CD4-positive, alpha-beta T cell (primary cell): ENCODE results near the gene UGT1A1. TPM values are rescaled to one million over a fixed set of nuclear protein-coding genes. Genes with fewer than 3 reads are reported as not detected.

Experiments
- ATAC-seq: fragments of 200-7000 bp; cut with Tn5 transposase; one replicate; pipeline ENCODE4 v1.10.0; 2022; ENCODE audit warnings: mild to moderate bottlenecking; ENCODE audit not compliant: poor library complexity
- CTCF ChIA-PET: fragments of 350-600 bp; sonication (Branson Sonifier 250); formaldehyde crosslinking; loops from one replicate; lab custom pipeline; 2021; ENCODE audit warnings: antibody characterized with exemption, inconsistent platforms; lab: Charles Lee
- POLR2A ChIA-PET: fragments of 350-600 bp; sonication (Branson Sonifier 250); formaldehyde crosslinking; loops from one replicate; lab custom pipeline; 2021; ENCODE audit warnings: antibody characterized with exemption, inconsistent platforms; lab: Charles Lee
- DNase-seq, 14 experiments: peaks; one replicate each; pipeline ENCODE4 v3.0.0-alpha.2; 2013 to 2020; ENCODE audit warnings: mixed read lengths in 2 of 14
- H3K27ac ChIP-seq, 2 donors: one replicate each; pipeline versions ENCODE4 v1.5.1 to v1.7.0; 2013; ENCODE audit warnings: low read length in 2 of 2, low read depth in 1 of 2, mild to moderate bottlenecking in 1 of 2
- H3K27me3 ChIP-seq, 2 experiments: 1 replicate in 1 of 2; 2 replicates in 1 of 2; pipeline versions ENCODE4 v1.6.1 to v1.7.0; 2013; ENCODE audit warnings: low read length in 2 of 2, control low read depth in 1 of 2, mild to moderate bottlenecking in 1 of 2, moderate library complexity in 1 of 2; ENCODE audit not compliant: insufficient read depth in 2 of 2, control insufficient read depth in 1 of 2
- H3K36me3 ChIP-seq: one replicate; pipeline ENCODE4 v1.6.1; 2013; ENCODE audit warnings: low read length, control low read depth; ENCODE audit not compliant: insufficient read depth
- H3K4me1 ChIP-seq: one replicate; pipeline ENCODE4 v1.6.1; 2013; ENCODE audit warnings: low read length, control low read depth; ENCODE audit not compliant: insufficient read depth
- H3K4me3 ChIP-seq: one replicate; pipeline ENCODE4 v1.5.1; 2013; ENCODE audit warnings: mild to moderate bottlenecking, low read length, moderate library complexity
- H3K9me3 ChIP-seq, 2 experiments: 1 replicate in 1 of 2; 2 replicates in 1 of 2; pipeline versions ENCODE4 v1.6.1 to v1.7.0; 2013; ENCODE audit warnings: low read length in 2 of 2, mild to moderate bottlenecking in 2 of 2, control low read depth in 1 of 2, moderate library complexity in 1 of 2; ENCODE audit not compliant: control insufficient read depth in 1 of 2, insufficient read depth in 1 of 2
- H3K27ac Mint-ChIP-seq: one replicate; pipeline ENCODE4 v1.8.0; 2020; ENCODE audit warnings: mixed read lengths
- H3K27me3 Mint-ChIP-seq: one replicate; pipeline ENCODE4 v1.8.0; 2021; ENCODE audit warnings: mixed read lengths
- H3K36me3 Mint-ChIP-seq: one replicate; pipeline ENCODE4 v1.8.0; 2021; ENCODE audit warnings: low read depth, mixed read lengths
- H3K4me1 Mint-ChIP-seq: one replicate; pipeline ENCODE4 v1.8.0; 2021; ENCODE audit warnings: low read depth, mixed read lengths
- H3K4me3 Mint-ChIP-seq: one replicate; pipeline ENCODE4 v1.8.0; 2020; ENCODE audit warnings: mild to moderate bottlenecking, mixed read lengths
- H3K9me3 Mint-ChIP-seq: one replicate; pipeline ENCODE4 v1.8.0; 2020; ENCODE audit warnings: mixed read lengths
- intact Hi-C, 2 experiments: fragments of 100-400 bp; cut with DNase I in 1 of 2; cut with micrococcal nuclease in 1 of 2; formaldehyde crosslinking; loops; one replicate each; pipeline versions ENCODE4 v1.15.1 to v1.9.0; 2023 to 2025; cut with DNase I, micrococcal nuclease
- total RNA-seq, 174 experiments: library from RNA in 2 of 174; stranded (reverse) in 2 of 174; gene quantifications; one replicate each; pipeline ENCODE4 v1.2.3 and lab custom pipeline; 2021 to 2026
- TF ChIP-seq, protein P1 (sequence below): fragments of 200-600 bp; IDR thresholded peaks from one replicate; pipeline ENCODE4 v1.8.0; 2022; ENCODE audit warnings: antibody characterized with exemption, mild to moderate bottlenecking

The UGT1A1 gene
- total RNA-seq, 2 experiments from 2014 or later, result not detected

DNA sequence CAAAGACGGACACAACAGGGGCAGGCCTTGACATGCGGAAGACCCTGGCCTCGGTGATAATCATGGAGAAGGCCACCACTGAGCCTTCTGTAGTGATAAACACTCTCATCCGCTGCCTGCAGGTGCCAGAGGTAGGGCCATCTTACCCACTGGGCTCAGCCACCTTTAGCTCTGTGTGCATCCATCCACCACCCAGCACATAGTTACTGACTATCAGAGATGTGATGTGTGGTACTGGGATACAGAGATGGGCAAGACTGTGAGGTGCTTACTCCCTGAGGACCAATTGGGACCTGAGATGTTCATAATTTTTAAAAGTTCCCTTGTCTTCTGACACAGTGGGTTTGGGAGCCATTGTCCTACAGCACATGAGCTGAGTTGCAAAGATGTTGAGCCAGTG is 19.7 kb downstream of the UGT1A1 start:
- no peaks in the 10 kb centered on the region for H3K4me1 ChIP-seq
- H3K4me1 Mint-ChIP-seq, result no peaks in the 10 kb centered on the region
- intact Hi-C loops, result no loop called here
- H3K27ac ChIP-seq, result no peak overlapping the region
- ATAC-seq (no peak), DNase-seq (no peak)
- H3K9me3 ChIP-seq, result peaks cover 0 to 15% of the 10 kb centered on the region in 2 experiments
- ChIA-PET POLR2A (no interaction called here), CTCF (no interaction called here)
- H3K27me3 Mint-ChIP-seq, result peaks cover 46% of the 10 kb centered on the region
- H3K9me3 Mint-ChIP-seq, result peaks cover 15% of the 10 kb centered on the region
- TF ChIP-seq, protein P1, sequence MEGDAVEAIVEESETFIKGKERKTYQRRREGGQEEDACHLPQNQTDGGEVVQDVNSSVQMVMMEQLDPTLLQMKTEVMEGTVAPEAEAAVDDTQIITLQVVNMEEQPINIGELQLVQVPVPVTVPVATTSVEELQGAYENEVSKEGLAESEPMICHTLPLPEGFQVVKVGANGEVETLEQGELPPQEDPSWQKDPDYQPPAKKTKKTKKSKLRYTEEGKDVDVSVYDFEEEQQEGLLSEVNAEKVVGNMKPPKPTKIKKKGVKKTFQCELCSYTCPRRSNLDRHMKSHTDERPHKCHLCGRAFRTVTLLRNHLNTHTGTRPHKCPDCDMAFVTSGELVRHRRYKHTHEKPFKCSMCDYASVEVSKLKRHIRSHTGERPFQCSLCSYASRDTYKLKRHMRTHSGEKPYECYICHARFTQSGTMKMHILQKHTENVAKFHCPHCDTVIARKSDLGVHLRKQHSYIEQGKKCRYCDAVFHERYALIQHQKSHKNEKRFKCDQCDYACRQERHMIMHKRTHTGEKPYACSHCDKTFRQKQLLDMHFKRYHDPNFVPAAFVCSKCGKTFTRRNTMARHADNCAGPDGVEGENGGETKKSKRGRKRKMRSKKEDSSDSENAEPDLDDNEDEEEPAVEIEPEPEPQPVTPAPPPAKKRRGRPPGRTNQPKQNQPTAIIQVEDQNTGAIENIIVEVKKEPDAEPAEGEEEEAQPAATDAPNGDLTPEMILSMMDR, result no peak
- no peak overlapping the region for H3K4me3 Mint-ChIP-seq
- H3K36me3 ChIP-seq, result no peaks in the 10 kb centered on the region
- peaks cover 0 to 3% of the 10 kb centered on the region in 2 experiments for H3K27me3 ChIP-seq
- H3K4me3 ChIP-seq, result no peak overlapping the region
- H3K27ac Mint-ChIP-seq, result no peak overlapping the region
- no peaks in the 10 kb centered on the region for H3K36me3 Mint-ChIP-seq

DNA sequence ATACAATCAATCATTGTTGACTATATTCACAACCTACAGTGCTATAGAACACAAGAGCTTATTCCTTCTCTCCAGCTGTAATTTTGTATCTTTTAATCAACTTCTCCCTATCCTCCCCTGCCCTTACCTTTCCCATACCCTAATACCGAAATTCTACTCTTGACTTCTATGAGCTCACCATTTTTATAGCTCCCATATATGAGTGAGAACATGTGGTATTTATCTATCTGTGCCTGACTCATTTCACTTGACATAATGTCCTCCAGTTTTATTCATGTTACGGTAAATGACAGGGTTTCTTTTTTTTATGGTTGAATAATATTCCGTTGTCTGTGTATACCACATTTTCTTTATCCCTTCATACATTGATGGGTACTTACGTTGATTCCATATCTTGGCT is 20.7 kb downstream of the UGT1A1 start:
- Mint-ChIP-seq H3K9me3 (peaks cover 11% of the 10 kb centered on the region), H3K4me3 (no peak overlapping the region), H3K27ac (no peak overlapping the region), H3K27me3 (peaks cover 45% of the 10 kb centered on the region), H3K36me3 (no peaks in the 10 kb centered on the region), H3K4me1 (no peaks in the 10 kb centered on the region)
- Histone ChIP-seq H3K4me3 (no peak overlapping the region), H3K27me3 (peaks cover 0 to 8% of the 10 kb centered on the region in 2 experiments), H3K9me3 (peaks cover 0 to 7% of the 10 kb centered on the region in 2 experiments), H3K4me1 (no peaks in the 10 kb centered on the region), H3K36me3 (no peaks in the 10 kb centered on the region), H3K27ac (no peak overlapping the region)
- intact Hi-C loops, result no loop called here
- ATAC-seq (no peak), DNase-seq (no peak)
- ChIA-PET CTCF (no interaction called here), POLR2A (no interaction called here)
- TF ChIP-seq, protein P1, result no peak

DNA sequence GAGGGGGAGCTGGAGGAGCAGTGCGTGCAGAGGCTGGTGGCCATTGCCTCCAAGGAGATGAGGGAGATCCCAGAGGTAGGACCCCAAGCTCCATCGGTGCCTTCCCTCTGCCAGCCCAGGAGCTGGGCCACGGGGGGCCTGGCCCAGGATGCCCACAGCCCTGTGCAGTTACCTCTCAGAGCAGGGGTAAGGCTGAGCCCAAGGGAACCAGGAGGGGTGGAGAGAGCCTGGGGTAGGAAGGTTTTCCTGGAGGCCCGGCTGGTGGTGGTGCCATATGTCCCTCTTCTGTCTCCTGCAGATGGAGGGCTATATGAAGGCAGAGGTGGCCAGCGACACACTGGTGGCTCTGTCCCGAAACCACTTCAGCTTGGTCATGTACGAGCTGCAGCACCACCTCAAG is 29.5 kb downstream of the UGT1A1 start:
- Mint-ChIP-seq H3K4me3 (no peak overlapping the region), H3K36me3 (no peaks in the 10 kb centered on the region), H3K27me3 (peaks cover 12% of the 10 kb centered on the region), H3K27ac (no peak overlapping the region), H3K4me1 (no peaks in the 10 kb centered on the region), H3K9me3 (no peaks in the 10 kb centered on the region)
- CTCF ChIA-PET, result no interaction called here
- Histone ChIP-seq H3K9me3 (peaks cover 0 to 8% of the 10 kb centered on the region in 2 experiments), H3K27ac (no peak overlapping the region), H3K4me3 (no peak overlapping the region), H3K36me3 (no peaks in the 10 kb centered on the region), H3K27me3 (peaks cover 0 to 5% of the 10 kb centered on the region in 2 experiments), H3K4me1 (no peaks in the 10 kb centered on the region)
- intact Hi-C loops, result no loop called here
- TF ChIP-seq, protein P1, result no peak
- no peak for DNase-seq
- POLR2A ChIA-PET, result no interaction called here
- ATAC-seq, result no peak
